Motor neuron (in vitro differentiated cells): ENCODE measurements around the gene CEP72. TPM values are rescaled to one million over a fixed set of nuclear protein-coding genes. Genes with fewer than 3 reads are reported as not detected.
A peak's percentile ranks its signal among the peaks of the same experiment; 100 is the strongest.

Experiments used
- ATAC-seq, 8 experiments: fragments of 200-7000 bp; cut with Tn5 transposase; replicated peaks in 6 of 8; 2 replicates each; pipeline ENCODE4 v1.8.0; 2021; ENCODE audit warnings: mild to moderate bottlenecking in 8 of 8, moderate library complexity in 8 of 8
- H3K27ac ChIP-seq, 2 donors: fragments of 250-450 bp; sonication (Bioruptor Pico); 2 replicates each; pipeline ENCODE4 v1.9.0; 2021; ENCODE audit warnings: antibody characterized with exemption in 2 of 2, mild to moderate bottlenecking in 2 of 2, moderate library complexity in 1 of 2
- H3K4me1 ChIP-seq, 2 donors: fragments of 250-450 bp; sonication (Bioruptor Pico); replicated peaks in 1 of 2; 2 replicates each; pipeline ENCODE4 v1.6.1; 2021; ENCODE audit warnings: antibody characterized with exemption in 2 of 2, mild to moderate bottlenecking in 2 of 2, moderate library complexity in 1 of 2
- H3K4me3 ChIP-seq, 5 donors: fragments of 250-450 bp; sonication (Bioruptor Pico); 2 replicates each; pipeline ENCODE4 v1.9.0; 2021; ENCODE audit warnings: antibody characterized with exemption in 5 of 5, mild to moderate bottlenecking in 5 of 5, moderate library complexity in 4 of 5
- WGBS, 10 experiments: fragments of 450-650 bp; shearing (Covaris generic); methylation state at CpG; one replicate each; pipeline ENCODE4 v1.0.0; 2022; 5-methylcytosine and 5-hydroxymethylcytosine counted together
- in situ Hi-C, 9 experiments: fragments of 400-800 bp; cut with MboI; loops; one replicate each; pipeline ENCODE4 v1.15.0; 2021; ENCODE audit warnings: low sequenced_read_pairs in 9 of 9, low pct_unique_long_range_greater_than_20kb in 2 of 9; ENCODE audit not compliant: unreplicated experiment in 9 of 9
- total RNA-seq, 8 experiments: library from RNA; unstranded; fragments of 300-600 nt; gene quantifications; 2 replicates each; pipeline versions ENCODE4 v1.2.3 to v1.2.4, GENCODE V29; 2022

The CEP72 gene
- total RNA-seq, 8 experiments from 2014 or later, result 0.71 to 18.0 (median 2.1) TPM

DNA sequence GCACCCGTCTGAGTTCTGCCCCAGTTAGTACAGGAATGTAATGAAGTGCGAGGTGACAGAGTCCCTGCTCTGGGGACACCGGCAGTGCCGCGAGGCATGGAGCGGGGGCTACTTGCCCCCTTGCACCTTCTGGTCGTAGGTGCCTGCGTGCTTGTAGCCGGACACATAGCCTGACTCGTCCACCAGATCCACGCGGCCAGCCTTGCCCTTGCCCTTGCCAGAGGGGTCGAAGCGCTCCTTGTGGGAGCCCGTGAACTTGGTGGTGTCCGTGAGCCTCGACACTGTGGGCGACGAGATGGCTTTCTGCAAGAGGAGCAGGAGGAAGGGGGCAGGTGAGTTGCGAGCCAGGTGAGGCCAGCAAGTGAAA lies 52.8 kb downstream of the CEP72 start:
- in situ Hi-C loops, result loop anchor here in 3 of 9 experiments (10.0 to 25.0 kb wide), 2 partner anchors 222 to 240 kb away; partner anchors contain the start of genes BRD9 (in 2 of the 3) and TRIP13 (in 2 of the 3)
- Histone ChIP-seq H3K4me1 (no peaks in the 10 kb centered on the region), H3K4me3 (no peak overlapping the region), H3K27ac (no peak overlapping the region)
- 96% methylated on average over 5 of the region's 20 CpGs; no CpG with 5 or more reads in 9 of the 10 experiments for WGBS, 10 experiments
- no peak for ATAC-seq

DNA sequence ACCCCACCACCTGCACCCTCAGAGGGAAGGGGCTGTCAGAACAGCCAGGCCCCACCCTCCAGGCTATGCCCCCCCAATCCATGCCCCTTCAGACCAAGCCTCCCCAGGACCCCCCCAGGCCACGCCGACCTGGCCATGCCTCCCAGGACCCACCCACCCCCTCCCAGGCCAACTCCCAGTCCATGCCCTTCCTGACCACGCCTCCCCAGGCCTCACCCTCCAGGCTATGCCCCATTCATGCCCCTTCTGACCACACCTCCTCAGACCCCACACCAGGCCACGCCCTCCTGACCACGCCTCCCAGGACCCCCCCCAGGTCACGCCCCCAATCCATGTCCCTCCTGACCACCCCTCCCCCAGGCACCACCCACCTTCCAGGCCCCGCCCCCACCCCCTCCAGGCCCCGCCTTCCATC lies 53.4 kb downstream of the CEP72 start:
- ATAC-seq, result no peak
- no peaks in the 10 kb centered on the region for H3K4me1 ChIP-seq
- in situ Hi-C loops, result loop anchor here in 3 of 9 experiments (10.0 to 25.0 kb wide), 2 partner anchors 222 to 239 kb away; partner anchors contain the start of genes BRD9 (in 2 of the 3) and TRIP13 (in 2 of the 3)
- H3K4me3 ChIP-seq, result no peak overlapping the region
- no CpG with 5 or more reads among the region's 8 CpGs for WGBS, 10 experiments
- no peak overlapping the region for H3K27ac ChIP-seq

DNA sequence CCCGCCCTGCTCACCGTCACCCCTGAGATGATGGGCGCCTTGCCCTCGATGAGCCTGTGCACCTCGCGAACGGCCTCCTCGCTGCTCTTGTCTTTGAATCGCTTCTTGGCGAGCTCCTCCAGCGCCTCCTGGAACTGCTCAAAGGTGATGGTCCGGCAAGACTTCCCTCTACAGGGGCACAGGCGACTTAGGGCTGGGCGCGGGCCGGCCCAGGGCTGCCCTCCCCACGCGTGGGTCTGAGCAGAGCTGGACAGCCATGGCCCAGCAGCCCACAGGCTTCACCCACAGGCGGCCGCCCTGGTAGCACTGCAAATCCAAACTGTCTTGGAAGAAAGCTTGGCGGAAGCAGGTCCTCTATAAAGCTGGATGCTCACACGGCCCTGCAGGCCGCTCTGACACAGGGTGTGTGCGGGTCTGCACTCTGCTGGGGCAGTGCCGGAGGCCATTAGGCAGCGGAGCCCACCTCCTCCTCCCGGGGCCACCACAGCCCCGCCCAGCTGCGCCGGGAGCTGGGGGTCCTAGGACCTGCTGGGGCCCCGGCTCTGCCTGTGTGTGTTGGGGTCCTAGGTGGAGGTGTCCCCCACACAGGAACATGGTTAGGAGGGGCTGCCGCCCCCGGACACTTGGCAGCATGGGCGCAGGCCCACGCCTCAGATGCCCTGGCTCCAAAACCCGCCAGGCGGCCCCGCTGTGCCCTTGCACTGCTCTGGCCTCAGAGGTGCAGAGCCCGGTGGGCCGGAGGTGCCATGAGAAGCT lies 54.0 kb downstream of the CEP72 start:
- 87 to 88% methylated on average over 3 to 6 of the region's 40 CpGs; no CpG with 5 or more reads in 8 of the 10 experiments for WGBS, 10 experiments
- Histone ChIP-seq H3K27ac (no peak overlapping the region), H3K4me3 (no peak overlapping the region), H3K4me1 (no peaks in the 10 kb centered on the region)
- no peak for ATAC-seq
- in situ Hi-C loops, result loop anchor here in 3 of 9 experiments (10.0 to 25.0 kb wide), 2 partner anchors 221 to 239 kb away; partner anchors contain the start of genes BRD9 (in 2 of the 3) and TRIP13 (in 2 of the 3)

DNA sequence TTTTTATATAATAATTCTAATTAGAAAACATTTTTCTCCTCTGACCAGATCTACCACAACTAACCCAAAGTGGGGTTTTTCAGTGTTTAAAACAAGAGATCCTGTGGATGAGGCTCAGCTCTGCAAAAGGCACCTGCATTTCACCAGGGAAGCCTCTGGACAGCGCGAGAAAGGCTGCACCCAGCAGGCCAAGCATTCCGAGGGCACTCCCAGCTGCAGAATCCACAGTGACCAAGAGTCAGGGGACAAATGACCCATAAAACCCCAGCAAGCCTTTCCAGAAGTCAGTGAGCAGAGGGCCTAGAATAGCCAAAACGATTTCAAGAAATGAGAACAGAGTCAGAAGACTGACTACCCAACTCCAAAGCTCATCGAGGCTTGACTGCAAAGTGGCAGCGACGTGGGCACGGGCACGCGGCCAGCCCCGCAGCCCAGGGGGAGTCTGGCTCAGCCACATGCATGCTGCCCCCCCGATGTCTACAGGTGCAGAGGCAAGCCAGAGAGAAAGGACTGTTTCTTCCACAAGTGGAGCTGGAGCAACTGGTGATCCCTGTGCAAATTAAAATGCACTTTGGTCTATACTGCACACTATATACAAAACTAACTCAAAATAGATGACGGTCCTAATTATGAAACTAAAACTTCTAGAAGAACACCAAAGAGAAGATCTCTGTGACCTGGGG lies 54.8 kb downstream of the CEP72 start:
- ATAC-seq, result no peak

DNA sequence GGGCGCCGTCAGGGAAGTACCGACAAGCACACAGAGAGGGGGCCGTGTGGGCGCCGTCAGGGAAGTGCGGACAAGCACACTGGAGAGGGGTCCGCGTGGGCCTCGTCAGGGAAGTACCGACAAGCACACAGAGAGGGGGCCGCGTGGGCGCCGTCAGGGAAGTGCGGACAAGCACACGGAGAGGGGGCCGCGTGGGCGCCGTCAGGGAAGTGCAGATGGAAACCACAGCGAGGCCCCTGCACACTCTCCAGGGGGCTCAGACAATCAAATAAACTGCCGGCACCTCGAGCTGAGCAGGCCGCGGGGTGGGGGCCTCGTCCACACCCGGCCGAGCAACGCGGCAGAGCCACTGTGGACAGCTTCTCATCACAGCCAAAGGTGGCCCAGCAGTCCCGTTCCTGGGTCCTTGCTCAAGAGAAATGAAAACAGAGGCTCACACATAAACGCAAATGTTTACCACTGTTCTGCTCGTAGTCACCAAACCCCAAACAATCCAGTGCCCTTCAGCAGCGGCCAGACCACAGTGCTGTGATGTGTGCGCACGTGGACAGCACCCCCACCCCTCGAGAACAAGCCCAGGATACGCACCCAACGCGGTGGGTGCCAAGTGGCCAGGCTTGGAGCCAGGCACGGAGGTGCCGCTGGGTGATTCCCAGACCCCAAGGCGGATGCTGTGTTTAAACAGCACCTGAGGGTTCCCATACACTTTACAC lies 56.3 kb downstream of the CEP72 start:
- Histone ChIP-seq H3K4me1 (peaks cover 15 to 16% of the 10 kb centered on the region in 2 donors), H3K4me3 (no peak overlapping the region), H3K27ac (no peak overlapping the region)
- in situ Hi-C loops, result loop anchor here in 3 of 9 experiments (10.0 to 25.0 kb wide), 2 partner anchors 219 to 236 kb away; partner anchors contain the start of genes BRD9 (in 2 of the 3) and TRIP13 (in 2 of the 3)
- WGBS, 10 experiments, result 79 to 100% (median 100%) methylated on average over 1 to 9 of the region's 44 CpGs; no CpG with 5 or more reads in 5 of the 10 experiments
- ATAC-seq, result no peak

More for the DNA sequence above, 54.8 kb downstream of the CEP72 start:
- in situ Hi-C loops, result loop anchor here in 3 of 9 experiments (10.0 to 25.0 kb wide), 2 partner anchors 220 to 238 kb away; partner anchors contain the start of genes BRD9 (in 2 of the 3) and TRIP13 (in 2 of the 3)
- no peak overlapping the region for H3K27ac ChIP-seq
- WGBS, 10 experiments, result 79 to 100% (median 95%) methylated on average over 1 to 10 of the region's 13 CpGs; no CpG with 5 or more reads in 2 of the 10 experiments
- peaks cover 2 to 3% of the 10 kb centered on the region in 2 donors for H3K4me1 ChIP-seq
- no peak overlapping the region for H3K4me3 ChIP-seq

DNA sequence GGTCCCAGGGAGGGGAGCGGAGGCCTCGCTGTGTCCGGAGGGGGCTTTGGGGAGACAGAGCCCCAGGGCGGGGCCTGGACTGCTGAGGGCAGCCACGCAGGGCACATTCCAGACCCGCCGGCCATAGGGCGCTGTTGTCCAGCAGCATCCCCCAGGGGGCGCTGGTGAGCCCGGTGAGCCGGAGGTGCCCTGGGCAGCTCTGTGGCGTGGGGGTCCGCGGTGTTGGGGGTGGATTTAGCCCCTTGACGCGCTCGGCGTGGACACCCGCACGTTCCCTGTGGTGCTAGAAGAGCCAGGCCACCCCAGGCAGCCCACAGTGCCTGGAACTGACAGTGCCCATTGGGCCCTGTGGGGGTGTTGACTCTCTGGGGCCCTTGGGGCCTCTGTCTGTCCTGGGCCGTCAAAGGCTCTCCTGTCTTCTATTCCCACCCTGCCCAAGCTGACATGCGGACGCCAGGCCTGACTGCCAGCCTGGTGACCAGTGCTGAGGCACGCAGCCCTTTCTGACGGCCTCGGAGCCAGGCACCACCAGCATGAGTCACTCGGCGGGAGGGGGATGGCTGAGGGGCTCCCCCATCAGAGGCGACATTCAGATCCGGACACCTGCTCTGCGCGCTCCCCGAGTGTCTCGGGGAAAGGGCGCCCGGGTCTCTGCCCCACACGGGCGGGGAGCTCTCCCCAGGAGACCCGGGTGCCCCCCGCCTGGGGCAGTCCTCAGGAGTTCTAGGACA lies 57.1 kb downstream of the CEP72 start:
- WGBS, 10 experiments, result 61 to 90% methylated on average over 2 to 3 of the region's 40 CpGs; no CpG with 5 or more reads in 8 of the 10 experiments
- peak in 3 of 8 experiments; percentile 3 to 20 (median 6) for ATAC-seq
- Histone ChIP-seq H3K4me1 (peaks cover 16 to 24% of the 10 kb centered on the region in 2 donors), H3K4me3 (no peak overlapping the region), H3K27ac (no peak overlapping the region)
- in situ Hi-C loops, result loop anchor here in 3 of 9 experiments (10.0 to 25.0 kb wide), 2 partner anchors 218 to 236 kb away; partner anchors contain the start of genes BRD9 (in 2 of the 3) and TRIP13 (in 2 of the 3)

DNA sequence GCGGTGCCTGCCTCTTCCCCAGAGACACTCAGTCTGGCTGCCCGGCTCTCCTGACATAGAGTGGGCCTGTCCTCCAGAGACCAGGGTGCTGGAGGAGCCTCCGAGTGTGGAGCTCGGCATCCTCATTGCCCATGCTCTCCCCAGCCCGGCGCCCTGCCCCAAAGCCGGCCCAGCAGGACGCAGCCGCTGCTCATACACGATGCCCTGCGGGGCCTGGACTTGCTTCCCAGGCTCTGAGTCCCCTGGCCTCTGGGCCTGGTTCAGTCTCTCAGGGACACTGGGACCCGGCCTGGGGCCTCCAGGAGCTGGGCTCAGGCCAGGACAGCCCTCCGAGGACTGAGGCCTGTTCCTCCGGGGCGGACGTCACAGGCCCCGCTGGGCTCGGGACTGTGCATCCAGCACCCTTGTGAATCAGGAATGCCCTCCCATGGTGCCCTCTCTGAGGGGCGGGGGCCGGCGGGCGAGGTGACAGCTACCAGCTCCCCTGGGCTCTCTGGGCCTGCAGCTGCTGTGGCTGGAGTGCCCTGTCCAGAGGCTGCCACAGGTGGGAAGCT lies 57.8 kb downstream of the CEP72 start:
- Histone ChIP-seq H3K4me3 (no peak overlapping the region), H3K27ac (no peak overlapping the region), H3K4me1 (peaks cover 16 to 28% of the 10 kb centered on the region in 2 donors)
- no peak for ATAC-seq
- WGBS, 10 experiments, result 83% methylated on average over 2 of the region's 22 CpGs; no CpG with 5 or more reads in 9 of the 10 experiments
- in situ Hi-C loops, result loop anchor here in 3 of 9 experiments (10.0 to 25.0 kb wide), 2 partner anchors 217 to 235 kb away; partner anchors contain the start of genes BRD9 (in 2 of the 3) and TRIP13 (in 2 of the 3)

DNA sequence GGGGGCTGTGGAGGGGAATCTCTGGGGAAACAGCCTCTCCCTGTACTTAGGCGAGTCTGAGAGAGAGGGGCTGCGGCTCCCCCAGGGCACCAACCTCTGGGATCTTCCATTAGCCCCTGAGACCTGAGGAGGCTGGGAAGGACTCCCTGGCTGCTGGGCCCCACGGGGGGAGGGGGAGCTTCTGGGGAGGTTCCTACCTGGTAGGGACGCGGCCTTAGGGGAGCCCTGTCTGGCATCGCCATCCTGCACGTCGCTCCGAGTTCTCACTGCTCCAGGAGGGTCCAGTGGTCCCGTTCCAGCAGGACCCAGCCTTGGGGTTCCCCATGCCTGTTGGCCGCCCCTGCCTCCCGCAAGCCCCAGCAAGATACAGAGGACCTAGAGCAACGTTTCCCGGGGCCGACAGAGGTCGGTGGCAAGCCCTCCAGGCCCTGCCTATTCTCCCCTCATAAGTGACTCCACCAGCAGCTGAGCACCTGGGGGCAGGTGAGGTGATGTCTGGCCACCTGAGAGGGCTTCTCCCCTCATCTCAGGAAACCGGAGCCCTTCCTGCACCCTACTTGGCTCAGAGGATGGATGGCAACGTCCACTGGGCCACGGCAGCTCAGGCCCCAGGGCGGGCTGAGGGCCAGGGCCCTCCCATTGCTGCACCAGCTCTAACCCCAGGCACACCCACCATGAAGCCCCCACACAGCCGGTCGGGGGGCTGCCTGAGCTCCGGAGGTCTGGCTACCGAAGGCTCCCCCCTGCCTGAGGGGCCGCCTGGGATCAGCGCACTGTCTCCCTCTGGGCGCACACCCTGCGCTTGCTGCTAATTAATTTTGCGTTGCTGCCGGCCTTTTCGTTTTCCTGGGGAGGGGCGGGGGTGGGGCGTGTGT lies 58.5 kb downstream of the CEP72 start:
- WGBS, 10 experiments, result 100% methylated on average over 1 of the region's 33 CpGs; no CpG with 5 or more reads in 9 of the 10 experiments
- no peak for ATAC-seq
- in situ Hi-C loops, result loop anchor here in 2 of 9 experiments (25.0 kb wide), 1 partner anchor 217 kb away; the partner anchor contains the start of genes BRD9 (in 2 of the 2) and TRIP13 (in 2 of the 2)
- H3K4me1 ChIP-seq, result peaks cover 16 to 28% of the 10 kb centered on the region in 2 donors
- H3K27ac ChIP-seq, result no peak overlapping the region
- no peak overlapping the region for H3K4me3 ChIP-seq

DNA sequence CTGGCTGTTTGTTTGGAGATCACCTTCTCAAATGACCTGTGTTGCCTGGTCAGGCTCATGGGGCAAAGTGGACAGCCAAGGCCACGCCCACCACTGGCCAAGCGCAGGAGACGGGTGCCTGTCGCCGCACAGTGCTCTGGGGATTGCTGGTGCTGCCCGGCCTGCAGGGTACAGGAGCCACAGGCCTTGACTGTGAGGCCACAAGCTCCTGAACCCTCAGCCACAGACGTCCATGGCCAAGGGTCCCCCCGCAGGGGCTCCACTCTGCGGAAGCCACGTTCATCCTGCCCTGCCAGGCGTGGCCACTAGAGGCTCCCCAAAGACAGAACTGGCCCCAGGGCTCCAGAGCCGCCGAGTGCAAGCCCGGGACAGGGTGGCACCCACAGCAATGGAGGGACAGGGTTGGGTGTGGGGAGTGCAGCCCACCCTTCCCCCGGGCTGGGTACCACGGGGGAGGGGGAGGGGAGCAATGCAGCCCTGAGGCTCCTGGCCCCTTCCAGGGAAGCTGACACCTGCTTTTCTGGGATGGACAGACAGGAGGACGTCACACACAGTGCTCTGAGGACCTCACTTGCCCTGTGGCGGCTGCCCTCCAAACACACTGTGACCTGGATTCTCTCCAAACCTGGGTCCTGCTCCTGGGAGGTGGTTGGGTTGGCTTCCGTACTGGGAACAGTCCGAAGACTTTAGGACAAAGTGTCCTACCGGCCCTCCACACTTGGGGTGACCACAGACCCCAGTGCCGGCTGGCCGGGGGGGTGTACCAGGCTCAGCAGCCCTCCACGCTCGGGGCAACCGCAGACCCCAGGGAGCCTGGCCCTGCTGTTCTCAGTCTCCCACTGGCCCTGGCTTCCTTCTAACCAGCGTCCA lies 59.6 kb downstream of the CEP72 start:
- Histone ChIP-seq H3K4me1 (peaks cover 16 to 32% of the 10 kb centered on the region in 2 donors), H3K4me3 (no peak overlapping the region), H3K27ac (peak overlapping the region in 1 of 2 donors; percentile 58)
- WGBS, 10 experiments, result 0 to 60% (median 10%) methylated on average over 1 to 2 of the region's 27 CpGs; no CpG with 5 or more reads in 7 of the 10 experiments
- peak; percentile 60 to 81 (median 70) for ATAC-seq
- in situ Hi-C loops, result loop anchor here in 2 of 9 experiments (25.0 kb wide), 1 partner anchor 216 kb away; the partner anchor contains the start of genes BRD9 (in 2 of the 2) and TRIP13 (in 2 of the 2)
